HTERT RPE-1 (cell line): ENCODE results near the gene GUCY2C.

Source experiments
- in situ Hi-C: fragments of 300-500 bp; cut with MboI; formaldehyde crosslinking; loops from 4 replicates; pipeline ENCODE4 v1.14.3; 2020; ENCODE audit warnings: low sequenced_read_pairs

Gene GUCY2C

GRCh38 chr12:14629832-14630710 is 66.3 kb downstream of the GUCY2C start:
- in situ Hi-C loops, result no loop called here

DNA sequence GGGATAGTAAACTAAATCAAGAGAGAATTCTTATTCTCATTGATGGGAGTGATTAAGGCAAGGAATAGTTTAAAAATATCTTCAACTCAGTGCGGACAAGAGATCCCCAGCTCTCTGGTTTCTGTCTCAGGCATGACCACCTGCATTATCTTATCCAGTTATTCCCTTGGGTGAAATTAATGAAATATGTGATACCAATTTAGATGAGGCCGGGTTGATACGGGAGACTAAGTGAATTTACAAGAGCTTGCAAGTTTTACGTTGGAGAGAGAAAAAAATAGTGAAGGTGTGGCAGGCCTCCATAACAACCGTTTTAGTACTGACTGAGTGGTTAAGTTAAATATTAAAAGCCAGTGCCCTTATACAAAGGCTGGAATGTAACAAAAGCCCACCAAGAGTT is 67.6 kb downstream of the GUCY2C start:
- in situ Hi-C loops, result no loop called here

DNA sequence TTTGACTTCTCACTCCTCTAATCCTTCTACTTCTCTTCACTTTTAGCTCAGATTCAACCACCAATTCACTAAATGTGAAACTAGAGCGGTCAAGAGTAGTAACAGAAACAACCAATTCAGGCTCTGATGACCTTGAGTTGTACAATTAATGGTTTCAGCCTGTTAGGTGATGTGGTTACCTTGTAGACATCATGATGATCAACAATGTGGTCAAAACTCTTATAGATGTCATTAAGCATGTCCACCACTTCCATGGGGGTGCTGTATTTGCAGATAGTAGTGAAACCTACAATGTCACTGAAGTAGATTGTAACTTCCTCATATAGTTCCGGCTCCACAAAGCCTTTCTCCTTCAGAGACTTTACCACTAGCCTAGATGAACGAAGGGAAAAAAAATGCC is 74.6 kb downstream of the GUCY2C start:
- in situ Hi-C loops, result no loop called here

DNA sequence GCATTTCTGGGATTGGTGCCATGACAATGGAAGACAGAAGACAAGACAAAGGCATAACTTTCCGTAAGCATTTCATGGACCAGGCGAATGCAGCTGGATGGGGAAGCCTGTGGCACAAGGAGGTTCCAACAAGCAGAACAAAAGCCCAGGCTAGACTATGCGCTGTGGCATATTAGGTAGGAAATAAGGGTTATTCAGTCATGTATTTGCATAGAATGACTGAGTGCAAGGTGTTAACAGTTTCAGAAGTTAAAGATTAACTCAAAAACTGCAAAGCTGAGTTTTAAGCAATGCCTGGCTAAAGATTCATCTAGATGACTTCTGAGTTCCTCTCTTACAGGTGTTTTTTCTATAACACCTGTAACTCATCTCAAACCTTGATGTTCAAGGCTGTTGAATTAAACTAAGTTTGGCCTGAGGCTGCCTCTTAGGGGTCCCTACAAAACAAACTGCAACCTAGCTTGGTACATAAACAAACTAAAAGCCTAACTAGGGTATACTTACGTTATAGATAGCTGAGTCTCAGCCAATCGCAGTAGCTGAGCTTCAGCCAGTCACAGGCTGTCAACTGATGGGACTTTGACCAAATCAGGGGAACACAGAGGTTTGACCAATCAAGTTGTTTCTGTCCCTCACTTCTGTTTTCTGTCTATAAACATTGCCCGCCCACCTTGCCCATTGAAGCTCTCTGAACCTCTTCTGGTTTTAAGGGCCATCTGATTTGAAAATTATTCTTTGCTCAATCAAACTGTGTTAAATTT is 76.5 kb downstream of the GUCY2C start:
- in situ Hi-C loops, result no loop called here

DNA sequence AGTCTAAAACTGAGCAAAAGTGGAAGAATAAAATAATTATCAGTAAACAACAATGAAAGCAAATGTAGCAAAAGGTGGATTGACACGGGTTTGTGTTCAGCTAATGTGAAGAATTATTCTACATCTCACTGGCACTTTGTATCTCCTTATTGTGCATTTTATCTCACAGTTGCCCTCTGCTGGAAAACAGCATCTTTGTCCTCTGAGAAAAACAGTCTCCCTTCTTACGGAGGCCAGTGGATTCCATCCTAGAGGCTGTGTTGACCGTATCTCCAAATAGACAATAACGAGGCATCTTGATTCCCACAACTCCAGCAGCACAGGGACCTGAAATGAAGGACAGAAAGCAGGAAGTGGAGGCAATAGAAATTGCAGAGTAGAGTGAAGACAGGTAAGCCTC is 77.4 kb downstream of the GUCY2C start:
- in situ Hi-C loops, result no loop called here

- in situ Hi-C loops, result no loop called here
Measured at GRCh38 chr12:14614704-14615121, 81.7 kb downstream of the GUCY2C start.

DNA sequence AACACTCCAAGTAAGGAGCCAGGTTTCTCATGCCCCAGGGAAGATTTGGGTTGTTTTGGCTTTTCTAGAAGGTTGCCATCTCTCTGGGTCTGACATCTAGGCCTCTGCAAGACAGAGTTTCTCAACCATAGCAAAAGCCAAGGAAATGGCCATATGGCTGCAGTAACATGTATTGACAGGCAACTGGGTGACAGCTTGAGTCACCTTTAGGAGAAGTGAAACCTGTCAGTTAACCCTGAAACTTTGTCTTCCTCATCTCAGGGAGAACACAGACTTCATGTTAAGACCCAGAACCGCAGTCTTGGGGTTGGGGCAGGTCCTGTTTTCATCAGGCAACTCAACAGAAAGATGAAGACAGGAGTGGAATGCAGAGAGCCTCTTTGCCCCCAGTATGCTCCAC is 82.7 kb downstream of the GUCY2C start:
- in situ Hi-C loops, result no loop called here

- in situ Hi-C loops, result no loop called here
Measured at GRCh38 chr12:14612898-14613445, 83.4 kb downstream of the GUCY2C start.

- in situ Hi-C loops, result no loop called here
Measured at GRCh38 chr12:14612250-14612649, 84.1 kb downstream of the GUCY2C start.

DNA sequence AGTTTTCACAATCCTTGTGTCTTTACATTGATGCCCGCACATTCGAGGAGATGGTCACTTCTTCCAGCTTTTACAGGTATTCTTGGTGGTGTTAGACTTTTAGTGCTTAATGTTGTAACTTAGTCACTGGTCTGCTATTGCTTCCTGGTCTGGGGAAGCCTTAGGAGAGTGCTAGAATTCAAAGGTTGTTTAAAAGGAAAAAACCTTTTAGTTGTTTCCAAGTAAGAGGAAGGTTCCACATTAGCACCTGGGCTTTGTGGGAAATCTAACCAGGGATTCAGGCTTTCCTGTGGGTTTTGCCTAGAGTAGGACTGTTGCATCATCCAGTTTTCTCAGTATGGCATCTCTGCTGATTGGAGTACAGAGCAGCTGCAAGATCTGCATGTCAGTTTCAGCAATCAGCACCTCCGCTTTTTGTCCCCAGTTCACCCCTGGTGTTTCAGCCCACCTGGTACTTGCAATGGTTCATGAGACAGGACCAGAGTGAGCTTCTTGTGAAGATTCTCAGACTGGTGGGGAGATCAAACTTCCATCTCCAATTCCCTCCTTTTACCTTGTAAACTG is 84.7 kb downstream of the GUCY2C start:
- in situ Hi-C loops, result no loop called here

- in situ Hi-C loops, result no loop called here
Measured at GRCh38 chr12:14607568-14607967, 88.8 kb downstream of the GUCY2C start.

GRCh38 chr12:14605401-14605989 is 90.9 kb downstream of the GUCY2C start:
- in situ Hi-C loops, result no loop called here

DNA sequence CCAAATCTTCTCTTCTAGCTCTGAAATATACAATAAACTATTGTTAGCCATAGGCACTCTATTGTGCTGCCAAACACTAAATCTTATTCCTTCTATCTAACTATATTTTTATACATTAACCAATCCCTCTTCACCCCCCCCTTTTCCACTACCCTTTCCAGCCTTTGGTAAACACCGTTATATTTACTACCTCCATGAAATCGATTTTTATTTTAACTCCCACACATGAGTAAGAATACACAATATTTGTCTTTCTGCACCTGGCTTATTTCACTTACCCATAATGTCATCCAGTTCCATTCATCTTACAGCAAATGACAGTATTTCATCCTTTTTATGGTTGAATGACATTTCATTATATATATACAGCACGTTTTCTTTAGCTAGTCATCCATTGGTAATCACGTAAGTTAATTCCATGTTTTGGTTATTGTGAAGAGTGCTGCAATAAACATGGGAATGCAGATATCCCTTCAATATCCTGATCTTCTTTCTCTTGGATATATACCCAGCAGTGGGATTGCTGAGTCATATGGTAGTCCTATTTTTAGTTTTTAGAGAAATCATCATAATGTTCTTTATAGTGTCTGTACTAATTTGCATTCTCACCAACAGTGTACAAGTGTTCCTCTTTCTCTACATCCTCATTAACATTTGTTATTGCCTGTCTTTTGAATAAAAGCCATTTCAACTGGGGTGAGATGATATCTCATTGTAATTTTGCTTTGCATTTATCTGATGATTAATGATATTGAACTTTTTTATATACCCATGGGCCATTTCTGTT is 94.5 kb downstream of the GUCY2C start:
- in situ Hi-C loops, result no loop called here

GRCh38 chr12:14597480-14597879 is 98.9 kb downstream of the GUCY2C start:
- in situ Hi-C loops, result no loop called here

- in situ Hi-C loops, result no loop called here
Measured at GRCh38 chr12:14591719-14592118, 104.7 kb downstream of the GUCY2C start.

DNA sequence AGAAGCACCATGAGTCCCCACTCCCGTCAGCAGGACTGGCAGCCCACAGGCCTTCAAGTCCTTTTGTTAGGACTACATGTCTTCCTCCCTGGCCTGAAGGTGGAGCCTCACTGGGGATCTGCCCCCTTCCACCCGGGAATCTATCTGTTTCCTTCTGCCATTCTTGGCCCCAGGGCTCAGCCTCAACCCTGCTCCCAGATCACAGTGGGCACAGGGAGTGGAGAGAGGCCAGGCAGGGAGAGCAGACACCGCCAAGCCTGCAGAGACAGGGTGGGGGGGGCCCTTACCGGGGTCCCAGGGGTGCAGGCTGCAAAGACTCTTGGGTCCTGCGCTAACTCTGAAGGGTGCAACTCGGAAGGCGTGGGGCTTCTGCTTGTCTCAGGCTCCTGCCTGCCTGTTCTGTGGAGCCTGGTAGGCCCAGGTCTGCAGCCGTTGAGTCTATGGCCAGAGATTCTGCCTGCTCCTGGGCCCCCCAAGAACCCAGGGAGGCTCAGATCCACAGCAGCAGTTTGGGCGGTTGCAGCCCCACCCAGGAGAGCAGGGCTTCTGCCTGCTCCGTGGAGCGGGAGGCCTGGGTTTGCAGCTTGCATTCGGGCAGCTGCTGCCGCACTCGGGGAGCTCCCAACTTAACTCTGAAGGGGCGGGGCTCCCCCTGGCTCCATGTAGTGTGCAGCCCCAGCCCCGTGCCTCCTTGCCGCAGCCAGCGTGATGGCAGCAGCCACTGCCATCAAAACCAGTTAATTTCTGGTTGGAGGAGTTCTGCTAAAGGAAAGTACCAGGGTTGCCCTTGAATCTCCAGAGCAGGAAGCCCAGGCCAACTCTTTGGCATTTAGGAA is 107.0 kb downstream of the GUCY2C start:
- in situ Hi-C loops, result no loop called here

- in situ Hi-C loops, result no loop called here
Measured at GRCh38 chr12:14588571-14588970, 107.8 kb downstream of the GUCY2C start.

DNA sequence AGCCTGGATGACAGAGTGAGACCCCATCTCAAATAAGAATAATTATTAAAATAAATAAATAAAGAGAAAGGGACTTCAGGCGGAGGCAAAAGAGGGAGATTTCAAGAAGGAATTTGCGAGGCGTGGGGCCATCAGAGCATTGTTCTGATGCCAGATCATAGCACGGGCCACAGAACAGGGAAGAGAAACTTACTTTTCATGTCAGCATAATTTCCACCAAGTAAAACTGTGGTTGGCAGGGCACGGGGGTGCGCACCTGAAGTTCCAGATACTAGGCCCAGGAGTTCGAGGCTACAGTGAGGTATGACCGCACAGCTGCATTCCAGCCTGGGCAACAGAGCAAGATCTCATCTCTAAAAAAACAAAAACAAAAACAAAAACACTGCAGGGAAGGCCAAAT is 117.8 kb downstream of the GUCY2C start:
- in situ Hi-C loops, result no loop called here

DNA sequence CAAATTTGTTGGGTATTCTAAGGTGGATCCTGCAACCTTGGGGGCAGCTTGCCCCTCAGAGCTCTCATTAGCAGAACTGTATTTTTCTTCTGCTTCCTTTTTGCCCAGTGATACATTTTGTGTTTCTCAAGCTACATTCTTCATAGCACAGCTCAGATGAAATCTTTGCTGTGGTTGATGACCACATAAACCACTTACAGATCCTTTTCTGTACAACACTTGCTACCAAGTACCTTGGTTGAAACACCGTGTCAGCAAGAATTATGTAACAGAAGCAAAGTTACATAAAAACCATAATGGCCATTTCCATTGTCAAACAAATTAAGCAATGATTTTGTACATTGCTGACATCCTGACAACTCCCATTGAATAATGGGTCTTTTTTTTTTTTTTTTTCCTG is 119.1 kb downstream of the GUCY2C start:
- in situ Hi-C loops, result no loop called here
